ENCODE results near the gene GRK2.
"Not testable (repeated sequence)": the region's sequence is repeated elsewhere in the genome, so short reads cannot be mapped to it uniquely, and the experiment has no call there.

Gene GRK2

DNA sequence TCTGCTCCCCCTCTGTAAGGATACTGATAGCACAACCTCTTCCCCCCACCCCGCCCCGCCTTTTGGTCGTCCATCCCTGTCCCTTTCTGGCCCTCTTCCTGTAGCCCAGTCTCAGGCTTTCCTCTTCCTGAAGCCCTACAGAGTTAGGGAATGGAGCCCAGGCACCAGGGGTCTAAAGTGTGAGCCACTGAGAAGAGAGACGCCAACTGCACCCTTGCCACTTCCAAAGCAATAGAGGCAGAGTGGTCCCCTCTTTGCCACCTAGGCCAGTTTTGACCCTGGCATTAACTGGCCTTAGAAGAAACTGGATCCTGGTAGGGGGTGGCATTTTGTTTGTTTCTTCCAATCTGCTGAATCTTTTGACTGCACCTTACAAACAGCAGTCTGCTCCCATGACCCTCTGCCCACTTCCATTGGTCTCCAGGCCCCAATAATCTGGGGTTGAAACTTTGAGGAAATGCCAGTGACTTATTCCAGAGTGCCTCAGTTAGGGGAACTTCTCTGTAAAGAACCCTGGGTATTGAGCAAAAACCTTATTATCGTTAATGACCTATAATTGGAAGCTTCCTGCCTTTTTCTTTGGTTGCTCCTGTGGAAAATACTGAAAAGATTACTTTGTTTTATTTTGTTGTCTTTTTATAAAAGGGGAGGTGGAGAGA lies 9.7 kb upstream of the GRK2 start:
- H3K27ac ChIP-seq = no peak overlapping the region
- H3K27me3 ChIP-seq (replicated peaks) = no peaks in the 10 kb centered on the region
- no peak overlapping the region for H3K4me3 ChIP-seq (ENCODE audit: low read depth, low read length)
- no peak for DNase-seq
- in situ Hi-C loops (cut with HindIII; ENCODE audit: low pct_ligation_motif_present, low sequenced_read_pairs) = no loop called here
- no peak for TF ChIP-seq CTCF (IDR thresholded peaks at IDR 0.05; ENCODE audit: low read depth, low read length, missing control alignments)
- peaks cover 52% of the 10 kb centered on the region for H3K36me3 ChIP-seq (replicated peaks)

DNA sequence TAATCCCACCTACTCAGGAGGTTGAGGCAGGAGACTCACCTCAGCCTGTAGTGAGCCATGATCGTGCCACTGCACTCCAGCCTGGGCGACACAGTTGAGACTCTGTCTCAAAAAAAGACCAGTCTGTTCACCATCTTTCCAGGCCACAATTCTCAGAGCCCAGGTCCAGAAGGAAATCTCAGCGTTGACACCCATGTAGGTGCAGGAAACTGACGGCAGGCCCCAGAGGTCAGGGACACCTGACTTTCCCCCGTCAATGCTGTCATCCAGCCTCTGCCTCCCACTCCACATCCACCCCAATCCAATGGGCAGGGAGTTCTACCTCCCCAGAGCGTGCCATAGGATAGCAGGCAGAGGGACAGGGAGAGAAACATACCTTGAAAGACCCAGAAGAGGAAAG lies 5.9 kb upstream of the GRK2 start:
- DNase-seq = no peak
- Histone ChIP-seq H3K36me3 (replicated peaks) (peaks cover 14% of the 10 kb centered on the region), H3K27me3 (replicated peaks) (no peaks in the 10 kb centered on the region), H3K27ac (no peak overlapping the region), H3K4me3 (ENCODE audit: low read depth, low read length) (no peak overlapping the region)
- no peak for TF ChIP-seq CTCF (IDR thresholded peaks at IDR 0.05; ENCODE audit: low read depth, low read length, missing control alignments)
- in situ Hi-C loops (cut with HindIII; ENCODE audit: low pct_ligation_motif_present, low sequenced_read_pairs) = no loop called here

- DNase-seq = peak; percentile 33
- H3K27ac ChIP-seq; in situ Hi-C loops (cut with HindIII; ENCODE audit: low pct_ligation_motif_present, low sequenced_read_pairs); H3K27me3 ChIP-seq (replicated peaks); H3K36me3 ChIP-seq (replicated peaks): not testable (repeated sequence)
- H3K4me3 ChIP-seq (ENCODE audit: low read depth, low read length) = peak overlapping the region; percentile 46
Measured at GRCh38 chr11:67260885-67261639, 5.2 kb upstream of the GRK2 start.

DNA sequence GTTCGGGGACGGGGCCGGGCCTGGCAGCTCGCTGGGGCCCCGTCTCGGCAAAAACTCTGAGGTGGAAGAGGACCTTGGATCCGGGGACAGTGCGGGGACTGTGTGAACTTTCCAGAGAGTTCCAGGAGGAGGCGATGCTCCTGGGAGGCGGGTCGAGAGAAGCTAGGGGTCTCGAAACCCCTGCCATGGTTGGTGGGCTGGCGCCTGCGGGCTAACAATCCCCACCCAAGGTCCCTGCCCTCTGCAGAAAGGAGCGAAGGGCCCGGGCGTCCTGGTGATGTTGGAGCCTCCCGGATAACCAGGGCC lies 4.7 kb upstream of the GRK2 start:
- TF ChIP-seq CTCF (IDR thresholded peaks at IDR 0.05; ENCODE audit: low read depth, low read length, missing control alignments) = peak; percentile 48
- Histone ChIP-seq H3K4me3 (ENCODE audit: low read depth, low read length) (peak overlapping the region; percentile 46), H3K27me3 (replicated peaks) (no peaks in the 10 kb centered on the region), H3K36me3 (replicated peaks) (peaks cover 6% of the 10 kb centered on the region), H3K27ac (no peak overlapping the region)
- no peak for DNase-seq
- in situ Hi-C loops (cut with HindIII; ENCODE audit: low pct_ligation_motif_present, low sequenced_read_pairs) = no loop called here

DNA sequence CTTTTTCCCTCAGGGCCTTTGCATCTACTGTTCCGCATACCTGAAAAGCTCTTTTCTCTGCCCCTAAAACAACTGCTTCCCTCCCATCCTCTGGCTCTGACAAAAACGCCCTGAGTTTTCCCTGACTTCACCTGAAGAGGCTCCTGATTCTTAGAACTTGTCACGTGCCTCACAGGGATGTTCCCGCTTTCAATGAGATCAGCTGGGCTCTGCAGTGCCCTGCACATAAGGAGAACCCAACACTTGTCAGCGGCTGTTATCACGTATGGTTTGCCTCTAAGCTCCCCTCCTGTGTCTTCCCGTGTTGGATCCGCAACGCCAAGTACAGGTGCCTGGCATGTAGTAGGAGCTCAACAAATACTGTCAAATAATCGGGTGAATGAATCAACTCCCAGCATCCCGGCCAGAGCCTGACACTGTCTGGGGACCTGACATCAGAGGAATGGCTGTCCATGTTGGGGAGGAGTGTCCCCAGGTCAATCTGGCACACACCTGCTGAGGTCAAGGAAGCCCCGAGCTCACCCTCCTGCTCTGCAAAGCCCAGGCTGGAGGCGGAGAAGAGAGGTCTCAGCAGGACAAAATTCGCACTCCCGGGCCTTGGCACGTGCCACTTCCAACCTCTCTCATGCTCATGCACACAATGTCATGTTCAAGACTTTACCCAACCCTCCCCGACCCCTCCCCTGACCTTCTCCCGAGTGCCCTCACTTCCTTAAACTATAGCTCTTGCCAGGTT lies 4.2 kb upstream of the GRK2 start:
- no peak for TF ChIP-seq CTCF (IDR thresholded peaks at IDR 0.05; ENCODE audit: low read depth, low read length, missing control alignments)
- in situ Hi-C loops (cut with HindIII; ENCODE audit: low pct_ligation_motif_present, low sequenced_read_pairs) = no loop called here
- H3K4me3 ChIP-seq (ENCODE audit: low read depth, low read length) = no peak overlapping the region
- H3K27me3 ChIP-seq (replicated peaks) = no peaks in the 10 kb centered on the region
- DNase-seq = no peak
- no peak overlapping the region for H3K27ac ChIP-seq
- peaks cover under 1% of the 10 kb centered on the region for H3K36me3 ChIP-seq (replicated peaks)
